ENCODE measurements around the gene PIK3CA. TPM values are rescaled to one million over a fixed set of nuclear protein-coding genes. Genes with fewer than 3 reads are reported as not detected.
"Not testable (repeated sequence)": the region's sequence is repeated elsewhere in the genome, so short reads cannot be mapped to it uniquely, and the experiment has no call there.

Gene PIK3CA
- total RNA-seq, 1 donor from 2014 or later: 74.6 TPM

DNA sequence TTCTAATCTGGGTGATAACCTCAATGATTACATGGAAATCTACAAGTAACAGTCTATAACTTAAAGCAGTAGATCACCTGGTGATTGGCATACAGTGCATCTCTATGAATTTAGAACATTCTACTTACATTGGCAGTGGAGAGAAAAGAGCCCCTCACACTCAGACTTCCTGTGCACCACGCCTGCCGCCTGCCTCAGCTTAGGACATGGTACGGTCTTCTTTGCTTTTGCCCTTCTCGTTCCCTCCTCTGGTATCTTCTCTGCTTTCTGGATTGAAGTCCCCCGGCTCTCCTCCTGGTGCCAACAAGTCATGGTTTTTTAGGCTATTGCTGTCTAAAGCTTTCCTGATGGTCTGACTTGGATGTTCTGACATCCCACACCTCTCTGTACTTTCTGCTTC lies 110.7 kb downstream of the PIK3CA start:
- FAIRE-seq (no peak), DNase-seq (ENCODE audit: low spot score in 2 of 2) (no peak)

DNA sequence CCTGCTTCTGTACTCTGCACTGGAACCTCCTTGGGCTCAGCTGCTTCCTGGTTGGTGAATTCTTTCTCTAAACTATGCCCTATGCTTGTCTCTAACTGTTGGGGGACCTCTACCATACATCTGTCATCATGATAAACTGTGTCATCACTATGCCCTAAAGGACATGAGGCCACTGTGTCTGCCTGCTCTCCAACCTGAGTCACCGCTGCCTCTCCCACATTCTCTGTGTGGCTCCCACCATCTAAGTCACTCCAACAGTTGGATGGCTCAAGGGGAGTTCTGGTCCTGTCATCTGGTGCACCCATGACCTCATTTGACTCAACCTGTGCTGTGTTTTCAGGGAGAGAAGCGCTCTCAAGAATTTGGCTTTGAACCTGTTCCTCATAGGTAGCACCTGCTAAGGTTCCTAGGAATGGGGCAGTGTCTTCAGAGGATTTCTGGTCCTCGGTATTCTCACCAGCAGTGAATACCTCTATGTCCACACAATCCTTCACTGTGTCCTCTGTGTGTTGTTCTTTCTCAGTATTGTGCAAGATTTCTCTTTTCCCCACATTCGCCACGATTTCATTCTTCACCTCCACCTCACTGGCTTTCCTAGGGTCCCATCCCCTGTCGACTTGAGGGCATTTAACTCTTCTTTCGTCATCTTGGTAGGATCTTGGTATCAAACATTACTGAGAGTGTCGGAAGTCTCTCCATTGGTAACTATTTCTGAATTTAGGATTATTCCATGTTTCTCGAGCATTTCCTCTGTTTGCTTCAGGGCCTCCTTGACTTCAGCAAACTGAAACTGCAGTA lies 112.0 kb downstream of the PIK3CA start:
- not testable (repeated sequence) for DNase-seq (ENCODE audit: low spot score in 2 of 2); FAIRE-seq

DNA sequence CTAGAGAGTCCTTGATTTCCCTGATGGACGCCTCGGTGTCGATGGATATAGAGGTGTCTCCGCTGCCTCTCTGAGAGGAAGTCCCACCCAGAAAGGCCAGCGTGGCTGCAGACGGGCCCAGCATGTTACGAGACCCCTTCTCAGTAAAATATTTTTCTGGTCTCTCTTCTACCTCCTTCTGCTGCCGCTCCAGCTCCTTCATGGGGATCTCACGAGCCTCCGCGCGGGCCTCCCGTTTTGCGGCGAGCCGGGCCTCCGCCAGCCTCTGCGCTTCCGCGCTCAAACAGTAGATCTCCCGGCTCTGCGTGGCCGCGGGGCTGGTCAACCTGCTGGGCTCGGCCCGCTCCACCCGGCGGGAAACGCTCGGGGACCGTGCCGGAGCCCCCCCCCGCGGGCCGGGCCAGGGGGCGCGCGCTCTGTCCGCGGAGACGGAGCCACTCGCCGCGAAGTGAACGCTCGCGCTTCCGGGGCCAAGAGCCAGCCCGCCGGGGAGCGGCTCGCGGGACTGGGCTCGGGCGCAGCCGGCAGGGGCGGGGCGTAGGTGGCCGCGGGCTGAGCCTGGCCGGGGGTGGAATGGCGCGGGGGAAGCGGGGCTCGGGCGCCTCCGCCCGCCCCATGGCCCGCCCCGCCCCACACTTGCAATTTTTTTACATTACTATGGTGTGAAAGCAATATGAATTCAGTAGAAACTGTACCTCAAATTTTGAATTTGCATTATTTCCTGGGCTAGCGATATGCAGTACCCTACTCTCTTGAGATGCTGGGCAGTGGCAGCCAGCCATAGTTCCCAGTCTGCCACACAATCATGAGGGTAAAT lies 113.0 kb downstream of the PIK3CA start:
- peak; percentile 77 to 81 for DNase-seq (ENCODE audit: low spot score in 2 of 2)
- FAIRE-seq: no peak

DNA sequence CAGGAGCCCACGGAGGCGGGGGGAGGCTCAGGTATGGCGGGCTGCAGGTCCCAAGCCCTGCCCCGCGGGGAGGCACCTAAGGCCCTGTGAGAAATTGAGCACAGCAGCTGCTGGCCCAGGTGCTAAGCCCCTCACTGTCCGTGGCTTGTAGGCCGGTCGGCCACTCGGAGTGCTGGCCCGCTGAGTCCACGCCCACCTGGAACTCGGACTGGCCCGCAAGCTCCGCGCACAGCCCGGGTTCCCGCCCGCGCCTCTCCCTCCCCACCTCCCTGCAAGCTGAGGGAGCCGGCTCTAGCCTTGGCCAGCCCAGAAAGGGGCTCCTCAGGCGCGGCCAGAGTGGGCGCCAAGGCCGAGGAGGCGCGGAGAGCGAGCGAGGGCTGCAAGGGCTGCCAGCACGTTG lies 115.0 kb downstream of the PIK3CA start:
- FAIRE-seq (no peak), DNase-seq (ENCODE audit: low spot score in 2 of 2) (no peak)

DNA sequence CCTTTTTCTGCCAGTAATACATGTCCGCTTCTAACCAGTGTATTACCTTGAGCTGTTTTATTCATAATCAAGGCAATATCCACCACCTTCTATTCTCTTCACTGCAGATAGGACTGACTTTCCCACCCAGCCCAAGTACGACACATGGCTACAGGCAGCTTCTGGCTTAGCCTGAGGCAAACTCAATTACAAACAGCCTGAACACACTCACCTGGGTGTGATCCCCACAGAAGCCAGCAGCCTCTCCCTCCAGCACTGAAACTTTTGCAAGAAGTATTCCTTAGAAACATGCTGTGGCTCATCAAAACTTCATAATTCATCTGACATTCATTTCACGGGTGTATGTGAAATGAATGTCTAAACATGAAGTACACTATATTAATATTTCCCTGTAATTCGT lies 116.3 kb downstream of the PIK3CA start:
- FAIRE-seq: no peak

DNA sequence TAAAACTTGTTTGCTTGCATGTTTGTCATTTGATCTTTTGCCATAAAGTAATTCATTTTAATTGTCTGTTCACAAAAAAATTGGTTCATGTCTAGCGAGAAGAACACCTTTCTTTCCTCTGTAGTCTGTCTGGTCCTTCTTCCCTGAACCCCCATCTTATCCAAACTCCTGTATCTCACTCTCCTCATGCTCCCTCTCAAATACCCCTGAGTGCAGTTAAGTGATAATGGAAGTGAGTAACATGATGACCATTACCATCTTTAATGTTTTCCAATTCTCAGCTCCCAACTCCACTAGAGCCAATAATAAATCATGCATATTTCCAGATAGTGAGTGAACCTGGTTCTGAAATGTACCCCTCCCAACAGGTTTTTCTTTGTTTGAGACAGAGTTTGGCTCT lies 116.9 kb downstream of the PIK3CA start:
- no peak for FAIRE-seq
- DNase-seq (ENCODE audit: low spot score in 2 of 2): no peak

More for the DNA sequence above, 116.3 kb downstream of the PIK3CA start:
- DNase-seq (ENCODE audit: low spot score in 2 of 2): no peak

DNA sequence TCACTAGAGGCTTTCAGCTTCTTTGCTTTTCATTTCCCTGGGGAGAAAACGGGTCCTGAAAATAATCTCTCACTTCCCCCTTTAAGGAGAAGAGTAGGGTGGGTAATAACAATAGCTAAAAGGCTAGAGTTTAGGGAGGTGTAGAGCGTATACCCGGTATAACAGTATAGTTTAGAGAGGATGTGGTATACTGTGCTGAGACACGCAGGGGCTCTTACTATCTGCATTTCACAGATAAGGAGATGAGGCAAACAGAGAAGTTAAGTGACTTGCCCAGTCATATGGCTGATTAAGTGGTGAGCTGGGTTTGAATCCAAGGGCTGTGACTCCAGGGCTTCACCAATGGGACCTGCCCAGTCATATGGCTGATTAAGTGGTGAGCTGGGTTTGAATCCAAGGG lies 117.7 kb downstream of the PIK3CA start:
- DNase-seq (ENCODE audit: low spot score in 2 of 2) (no peak), FAIRE-seq (no peak)

DNA sequence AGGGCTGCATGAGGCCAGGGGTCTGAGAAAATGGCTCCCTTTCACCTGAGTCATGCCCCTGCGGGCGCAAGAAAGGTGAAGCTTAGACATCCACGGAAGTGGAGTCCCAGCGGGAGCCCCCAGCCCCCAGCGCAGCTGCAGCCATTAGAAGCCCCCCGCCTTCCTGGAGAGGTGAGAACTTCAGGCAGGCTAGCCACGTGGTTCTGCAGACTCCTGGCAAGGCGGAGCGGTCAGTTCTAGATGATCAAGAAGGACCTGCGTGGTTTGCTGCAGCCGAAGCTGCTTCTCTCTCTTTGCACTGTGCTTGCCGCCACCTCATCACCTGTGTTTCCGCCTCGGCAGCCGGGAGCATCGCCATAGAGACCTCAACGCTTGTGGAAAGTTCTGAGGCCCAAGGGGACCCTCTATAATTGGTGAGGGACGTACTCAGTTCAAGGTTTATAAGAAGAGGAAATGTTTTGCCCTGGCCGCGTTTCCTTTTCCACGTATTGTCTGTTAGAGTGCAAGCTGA lies 118.6 kb downstream of the PIK3CA start:
- no peak for DNase-seq (ENCODE audit: low spot score in 2 of 2)
- no peak for FAIRE-seq

DNA sequence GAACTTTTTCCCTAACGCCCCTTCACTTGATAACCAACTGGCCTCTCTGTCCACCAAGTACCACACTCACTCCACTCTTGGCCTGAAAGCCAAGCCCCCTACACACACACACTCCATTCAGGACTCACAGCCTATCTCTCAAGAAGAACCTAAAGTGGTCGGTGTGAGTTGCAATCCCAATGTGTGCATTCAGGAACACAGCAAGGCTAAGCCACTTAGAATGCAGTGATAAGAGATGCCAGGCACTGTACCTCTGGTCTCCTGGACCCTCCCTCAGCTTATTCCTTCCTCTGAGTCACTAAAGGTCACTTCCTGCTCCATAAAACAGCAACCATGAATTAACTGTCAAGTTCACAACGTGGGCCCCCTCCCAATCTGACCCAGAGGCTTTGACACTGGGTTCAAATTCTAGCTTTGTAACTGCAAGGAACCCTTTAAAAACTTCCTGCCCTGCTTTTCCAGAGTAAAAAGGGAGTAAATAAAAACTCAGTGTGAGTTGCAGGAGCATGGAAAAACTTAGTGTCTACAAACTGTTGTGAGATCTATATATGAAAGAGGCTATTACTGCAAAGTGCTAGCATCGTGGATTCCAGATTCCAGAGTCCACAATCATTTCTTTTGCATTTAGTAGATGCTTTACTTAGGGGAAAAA lies 120.4 kb downstream of the PIK3CA start:
- FAIRE-seq (no peak), DNase-seq (ENCODE audit: low spot score in 2 of 2) (no peak)

DNA sequence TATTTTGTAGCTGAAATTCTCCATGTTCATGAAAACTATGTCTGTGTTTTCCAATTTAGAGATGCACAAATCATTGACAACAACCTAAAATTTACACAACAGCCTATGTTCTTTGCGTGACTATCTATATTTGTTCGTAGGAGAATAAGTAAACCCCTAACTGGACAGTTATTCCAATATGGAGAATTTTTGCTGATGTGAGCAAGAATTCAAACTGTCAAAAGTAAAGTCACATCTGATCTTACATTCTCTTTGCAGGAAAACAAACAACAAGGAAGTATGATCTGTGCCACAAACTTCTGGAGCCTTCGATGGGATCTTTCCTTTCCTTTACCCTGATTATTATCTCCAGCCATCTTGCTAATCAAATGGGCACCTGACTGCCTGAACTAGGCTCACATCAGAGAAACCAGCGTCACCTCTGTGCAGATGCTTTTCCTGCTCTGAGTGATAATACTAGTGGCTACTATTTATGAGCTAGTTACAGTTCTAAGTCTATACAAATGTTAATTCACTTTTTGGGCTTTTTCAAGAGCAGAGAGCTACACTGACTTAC lies 121.1 kb downstream of the PIK3CA start:
- FAIRE-seq (no peak), DNase-seq (ENCODE audit: low spot score in 2 of 2) (no peak)

DNA sequence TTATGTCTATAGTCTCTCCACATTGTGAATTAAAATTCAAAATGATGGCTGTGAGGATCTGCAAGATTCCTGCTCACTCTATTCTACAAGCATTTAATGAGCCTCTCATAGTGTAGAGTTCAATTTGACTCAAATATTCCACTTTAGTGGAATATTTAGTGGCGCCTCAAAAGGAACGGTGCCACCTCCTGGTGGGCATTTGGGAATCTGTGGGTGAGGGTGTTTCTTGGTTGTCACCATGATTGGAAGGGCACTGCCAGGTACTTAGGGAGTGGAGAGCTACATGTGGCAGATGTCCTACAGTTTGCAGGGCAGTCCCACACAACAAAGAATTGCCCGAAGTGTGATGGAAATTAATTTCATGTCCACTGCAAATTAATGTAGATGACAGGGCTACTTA lies 124.2 kb downstream of the PIK3CA start:
- DNase-seq (ENCODE audit: low spot score in 2 of 2): no peak

DNA sequence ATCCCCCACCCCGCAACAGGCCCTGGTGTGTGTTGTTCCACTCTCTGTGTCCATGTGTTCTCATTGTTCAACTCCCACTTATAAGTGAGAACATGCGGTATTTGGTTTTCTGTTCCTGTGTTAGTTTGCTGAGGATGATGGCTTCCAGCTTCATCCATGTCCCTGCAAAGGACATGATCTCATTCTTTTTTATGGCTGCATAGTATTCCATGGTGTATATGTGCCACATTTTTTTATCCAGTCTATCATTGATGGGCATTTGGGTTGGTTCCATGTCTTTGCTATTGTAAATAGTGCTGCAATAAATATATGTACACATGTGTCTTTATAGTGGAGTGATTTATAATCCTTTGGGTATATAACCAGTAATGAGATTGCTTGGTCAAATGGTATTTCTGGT lies 126.3 kb downstream of the PIK3CA start:
- FAIRE-seq; DNase-seq (ENCODE audit: low spot score in 2 of 2): not testable (repeated sequence)

More for the DNA sequence above, 124.2 kb downstream of the PIK3CA start:
- no peak for FAIRE-seq

DNA sequence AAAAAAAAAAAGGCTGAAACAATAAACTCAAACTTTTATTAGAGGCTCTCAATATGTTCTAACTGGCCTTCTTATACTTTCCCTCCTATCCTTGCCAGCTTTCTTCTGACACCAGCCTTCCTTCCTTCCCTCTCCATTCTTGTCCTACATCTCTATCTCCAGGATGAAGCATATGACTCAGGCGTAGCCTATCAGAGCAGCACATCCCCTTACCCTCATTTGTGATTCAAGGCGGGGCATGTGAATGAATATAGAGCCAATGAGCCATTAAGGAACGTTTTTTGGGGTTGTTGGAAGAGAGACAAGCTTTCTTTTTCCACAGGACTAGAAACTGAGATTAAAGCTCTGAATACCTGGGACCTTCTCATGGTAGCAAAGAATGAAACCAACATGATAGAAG lies 127.8 kb downstream of the PIK3CA start:
- no peak for FAIRE-seq
- no peak for DNase-seq (ENCODE audit: low spot score in 2 of 2)

DNA sequence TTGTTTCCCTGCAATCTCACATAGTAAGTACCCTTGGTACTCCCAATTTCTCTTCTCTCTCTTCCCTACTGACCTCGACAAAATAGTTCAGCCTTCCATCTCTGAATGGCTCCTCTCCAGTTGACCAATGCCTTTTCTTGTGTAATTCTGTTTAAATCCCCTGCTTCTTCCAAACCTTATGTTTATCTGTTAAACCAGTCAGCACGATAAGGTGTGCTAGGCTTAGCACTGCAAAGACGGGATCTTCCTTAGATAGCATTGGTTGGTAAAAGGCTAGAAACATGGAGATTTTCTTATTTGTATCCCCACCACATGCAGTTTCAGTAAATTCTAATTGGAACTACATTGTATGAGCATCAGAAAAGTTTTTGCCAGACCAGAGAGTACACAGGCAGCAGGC lies 128.6 kb downstream of the PIK3CA start:
- no peak for FAIRE-seq

DNA sequence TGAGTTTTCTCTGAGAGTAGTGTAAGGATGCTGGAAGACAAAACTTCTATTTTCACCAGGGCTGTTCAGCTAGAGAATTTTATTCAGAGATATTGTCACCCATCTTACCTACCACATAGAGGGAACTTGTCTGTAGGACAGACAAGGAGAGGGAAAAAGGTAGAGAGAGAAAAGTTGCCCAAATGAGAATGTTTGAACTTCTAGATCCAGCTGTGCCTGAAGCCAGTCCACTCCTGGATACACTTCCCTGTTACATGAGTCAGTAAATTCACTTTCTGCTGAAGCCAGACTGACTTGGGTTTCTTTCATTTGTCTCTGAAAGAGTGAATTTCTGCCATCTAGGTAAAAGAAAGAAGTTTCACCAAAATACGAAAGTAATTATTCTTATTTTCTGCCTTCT lies 130.0 kb downstream of the PIK3CA start:
- DNase-seq (ENCODE audit: low spot score in 2 of 2): no peak

More for the DNA sequence above, 128.6 kb downstream of the PIK3CA start:
- DNase-seq (ENCODE audit: low spot score in 2 of 2): no peak

DNA sequence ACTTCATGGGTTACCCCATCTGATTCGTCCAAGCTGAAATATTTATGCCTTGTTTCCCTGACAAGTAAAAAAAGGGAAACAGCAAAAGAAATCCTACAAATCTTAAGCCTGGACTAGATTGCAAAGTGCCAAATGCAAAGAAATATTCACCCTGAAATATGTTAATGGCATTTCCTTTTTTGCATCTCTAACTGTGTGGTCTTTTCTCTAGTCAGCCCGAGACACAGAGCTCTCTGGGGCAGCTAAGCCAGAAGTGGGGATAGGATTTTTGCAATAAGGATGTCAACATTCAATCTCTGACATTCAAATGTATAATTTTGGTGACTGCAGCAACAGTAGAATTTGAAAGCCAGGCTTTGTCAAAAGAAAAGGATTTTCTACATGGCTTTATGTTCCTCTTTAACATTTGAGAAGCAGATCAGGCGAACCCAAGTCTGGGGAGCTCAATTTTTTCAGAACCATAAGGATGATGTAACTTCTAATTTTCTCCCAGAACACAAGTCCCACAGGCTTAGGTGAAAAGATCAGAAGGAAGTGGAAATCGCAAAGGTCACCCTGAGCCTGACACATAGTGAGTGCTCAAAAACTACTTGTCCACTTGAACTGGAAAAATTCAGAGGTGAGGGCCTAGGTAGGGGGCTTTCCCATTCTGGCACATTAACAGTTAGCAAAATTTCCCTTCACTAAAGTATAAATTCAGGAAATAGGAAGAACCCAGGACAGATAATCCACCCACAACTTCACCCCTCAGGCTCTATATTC lies 131.0 kb downstream of the PIK3CA start:
- FAIRE-seq: no peak
- DNase-seq (ENCODE audit: low spot score in 2 of 2): no peak

More for the DNA sequence above, 130.0 kb downstream of the PIK3CA start:
- no peak for FAIRE-seq

DNA sequence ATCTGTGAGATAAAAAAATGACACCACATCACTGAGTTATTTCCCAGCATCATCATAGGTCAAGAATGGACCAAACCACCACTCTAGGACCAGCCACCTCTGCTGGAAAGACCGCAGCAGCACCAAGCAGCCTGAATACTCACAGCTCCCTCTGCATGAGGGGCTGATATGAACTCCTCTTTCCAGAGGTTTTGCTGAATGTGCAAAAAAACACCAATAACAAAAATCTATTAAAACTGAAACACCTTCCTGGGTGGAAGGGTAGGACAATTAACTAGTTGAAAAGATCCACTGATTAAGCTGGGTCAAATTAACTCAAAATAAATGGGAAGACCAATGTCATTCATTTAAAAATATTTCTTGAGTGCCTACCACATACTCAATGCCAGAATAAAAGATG lies 131.7 kb downstream of the PIK3CA start:
- DNase-seq (ENCODE audit: low spot score in 2 of 2) (no peak), FAIRE-seq (no peak)

DNA sequence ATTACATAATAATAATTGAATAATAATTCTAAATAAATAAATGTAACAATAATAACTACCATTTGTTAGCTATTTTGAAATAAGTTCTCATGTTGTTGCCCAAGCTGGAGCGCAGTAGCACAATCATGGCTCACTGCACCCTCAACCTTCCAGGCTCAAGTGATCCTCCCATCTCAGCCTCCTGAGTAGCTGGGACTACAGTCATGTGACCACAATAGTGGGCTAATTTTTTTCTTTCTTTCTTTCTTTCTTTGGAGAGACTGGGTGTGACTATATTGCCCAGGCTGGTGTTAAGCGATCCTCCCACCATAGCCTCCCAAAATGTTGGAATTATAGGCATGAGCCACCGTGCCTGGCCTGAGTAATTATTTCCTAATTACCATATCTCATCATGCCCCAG lies 133.7 kb downstream of the PIK3CA start:
- FAIRE-seq: no peak
- DNase-seq (ENCODE audit: low spot score in 2 of 2): no peak

DNA sequence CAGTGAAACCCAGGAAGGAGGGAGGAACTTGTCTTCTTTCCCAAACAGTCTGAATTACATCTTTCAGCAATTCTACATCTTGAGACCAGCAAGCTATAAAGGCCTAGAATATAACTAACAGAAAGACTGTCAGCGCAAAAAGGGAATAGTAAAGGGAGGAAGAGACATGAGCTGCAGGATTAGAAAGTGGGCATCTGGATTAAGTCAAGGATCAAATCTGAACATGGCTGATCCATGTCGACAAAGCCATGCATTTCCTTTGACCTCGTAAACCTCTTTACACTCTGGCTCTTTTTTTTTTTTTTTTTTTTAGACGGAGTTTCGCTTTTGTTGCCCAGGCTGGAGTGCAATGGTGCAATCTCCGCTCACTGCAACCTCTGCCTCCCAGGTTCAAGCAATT lies 138.2 kb downstream of the PIK3CA start:
- DNase-seq (ENCODE audit: low spot score in 2 of 2) (no peak), FAIRE-seq (no peak)

DNA sequence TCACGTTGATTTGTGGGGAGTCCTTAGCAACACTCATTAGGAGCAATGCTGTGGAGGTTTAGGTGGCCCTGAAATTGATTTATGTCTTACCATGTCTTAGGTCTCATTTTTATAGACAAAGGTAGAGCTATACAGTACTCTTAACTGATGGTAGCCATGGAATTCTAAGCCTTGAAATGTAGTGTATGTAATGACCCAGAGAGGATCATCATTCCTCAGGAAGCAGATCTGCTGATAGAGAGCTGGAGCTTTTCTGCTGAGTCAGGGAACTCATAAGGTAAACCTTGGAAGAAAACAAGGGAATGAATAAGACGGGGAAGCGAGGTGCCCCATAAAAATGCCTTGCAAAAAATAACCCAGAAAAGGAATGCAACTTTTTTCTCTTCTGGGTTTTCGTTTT lies 140.7 kb downstream of the PIK3CA start:
- DNase-seq (ENCODE audit: low spot score in 2 of 2): no peak
- FAIRE-seq: no peak

Data from frontal cortex (tissue), 4 donors.